ENCODE measurements around the gene CUEDC1. TPM values are rescaled to one million over a fixed set of nuclear protein-coding genes. Genes with fewer than 3 reads are reported as not detected.
A peak's percentile ranks its signal among the peaks of the same experiment; 100 is the strongest.

Gene CUEDC1
- total and polyA plus RNA-seq, 2 of the 13 experiments (the other 11 are each of a cell fraction or from before 2014, with no cell fraction given): 7.4 to 12.9 TPM

- in situ Hi-C loops (cut with HindIII; ENCODE audit: extremely low pct_ligation_motif_present, low pct_unique_long_range_greater_than_20kb): no loop called here
- DNase-seq (ENCODE audit: low spot score): peak; percentile 93
- FAIRE-seq: no peak
- TF ChIP-seq PRDM4 (CRISPR knock-in tag; IDR thresholded peaks at IDR 0.05; ENCODE audit: borderline replicate concordance) (no peak), MTF1 (CRISPR knock-in tag; IDR thresholded peaks at IDR 0.05) (no peak), ZNF777 (CRISPR knock-in tag; IDR thresholded peaks at IDR 0.05) (no peak), ATRX (CRISPR knock-in tag; IDR thresholded peaks at IDR 0.05; ENCODE audit: borderline replicate concordance) (no peak), ZBTB8A (CRISPR knock-in tag; IDR thresholded peaks at IDR 0.05; ENCODE audit: borderline replicate concordance, low read depth) (no peak), ZBTB49 (CRISPR knock-in tag; IDR thresholded peaks at IDR 0.05; ENCODE audit: borderline replicate concordance) (no peak), ISL2 (CRISPR knock-in tag; IDR thresholded peaks at IDR 0.05) (0 out of 2 replicates have a peak, but pooled peaks have one; percentile 18), HIVEP1 (CRISPR knock-in tag; IDR thresholded peaks at IDR 0.05) (no peak; the same call in 1 of the 2 replicates), SNRNP70 (IDR thresholded peaks at IDR 0.05; ENCODE audit: low read depth, low read length) (no peak), TFAP4 (IDR thresholded peaks at IDR 0.05; ENCODE audit: borderline replicate concordance, low read depth) (peak; percentile 85), HNRNPK (IDR thresholded peaks at IDR 0.05; ENCODE audit: low read depth, low read length, poor library complexity, severe bottlenecking) (no peak), AHR (CRISPR knock-in tag; IDR thresholded peaks at IDR 0.05) (no peak; the same call in 1 of the 2 replicates), GATAD1 (CRISPR knock-in tag; IDR thresholded peaks at IDR 0.05) (peak; percentile 24; the same call in 1 of the 2 replicates), RARA (CRISPR knock-in tag; IDR thresholded peaks at IDR 0.05) (peak; percentile 43; the same call in 1 of the 2 replicates), SRY (CRISPR knock-in tag; IDR thresholded peaks at IDR 0.05) (no peak), TEF (CRISPR knock-in tag; IDR thresholded peaks at IDR 0.05) (no peak), MXI1 (IDR thresholded peaks at IDR 0.05; ENCODE audit: borderline replicate concordance, low read depth, low read length) (peak; percentile 53; the same call in 1 of the 3 replicates), RBFOX2 (IDR thresholded peaks at IDR 0.05; ENCODE audit: low read depth, low read length) (no peak)
Measured at GRCh38 chr17:57875290-57876022, 79.8 kb downstream of the CUEDC1 start.

More at GRCh38 chr17:57875290-57876022, 79.8 kb downstream of the CUEDC1 start:
- WGBS (ENCODE audit: low lambda C conversion rate): 17% methylated on average over 10 of the region's 10 CpGs
- H2AFZ ChIP-seq (ENCODE audit: low read length): no peak overlapping the region
- ATAC-seq: peak; percentile 85
- no peaks in the 10 kb centered on the region; a peak in 1 of 5 replicates for H3K36me3 ChIP-seq (replicated peaks in 1 of 2; ENCODE audit: control insufficient read depth in 1 of 2, insufficient read depth in 2 of 2, low read length in 2 of 2)
- H3K4me2 ChIP-seq (ENCODE audit: low read depth, low read length): peak overlapping the region; percentile 56
- peak overlapping the region in 1 of 3 experiments; percentile 15; a peak in 1 of 6 replicates for H3K4me3 ChIP-seq (replicated peaks in 1 of 3; ENCODE audit: insufficient read depth in 1 of 3, low read depth in 2 of 3, low read length in 3 of 3)
- POLR2A ChIA-PET: interaction anchor here (0.6 to 7.7 kb wide), 15 partner anchors 10 to 132 kb away, joined by 3 to 89 read pairs (median 3); partner anchors contain the start of genes MRPS23, SRSF1 and VEZF1
- peak overlapping the region; percentile 64 for H3K27ac ChIP-seq (ENCODE audit: extremely low read length, insufficient read depth, low read length)
- no peaks in the 10 kb centered on the region for H3K9me3 ChIP-seq (ENCODE audit: low read length)
- CTCF ChIA-PET (ENCODE audit: low intra/inter-chr PET ratio, low total read pairs): interaction anchor here (0.7 to 1.5 kb wide), 5 partner anchors 12 to 238 kb away, joined by 3 to 6 read pairs (median 5); no protein-coding TSS in a partner anchor
- H4K20me1 ChIP-seq (ENCODE audit: insufficient read depth, low read length): no peaks in the 10 kb centered on the region
- peak overlapping the region; percentile 70 for H3K9ac ChIP-seq (ENCODE audit: insufficient read depth, low read depth, low read length)
- H3K27me3 ChIP-seq (ENCODE audit: control insufficient read depth in 1 of 2, insufficient read depth in 2 of 2, low read length in 2 of 2): no peaks in the 10 kb centered on the region
- BruUV-seq (replicated peaks): no TSS peak
- H3K4me1 ChIP-seq (ENCODE audit: insufficient read depth, low read length): peaks cover 68% of the 10 kb centered on the region
- intact Hi-C loops (cut with micrococcal nuclease; ENCODE audit: unreplicated experiment): loop anchor here (1.0 to 2.0 kb wide), 5 partner anchors 12 to 118 kb away; partner anchors contain the start of gene VEZF1
- H3K79me2 ChIP-seq (ENCODE audit: insufficient read depth, low read length): no peaks in the 10 kb centered on the region

All from HepG2 (cell line).